Measurements from ENCODE around the gene CACNA1F.

Gene CACNA1F

GRCh38 chrX:49257846-49258748, 25.0 kb upstream of the CACNA1F start:
- DNase-seq (ENCODE audit: low spot score), result no peak

GRCh38 chrX:49257074-49257790, 24.1 kb upstream of the CACNA1F start:
- no peak for DNase-seq (ENCODE audit: low spot score)

- DNase-seq (ENCODE audit: low spot score), result no peak
These were observed 23.3 kb upstream of the CACNA1F start for GRCh38 chrX:49256268-49256995.

GRCh38 chrX:49254639-49255038, 21.5 kb upstream of the CACNA1F start:
- no peak for DNase-seq (ENCODE audit: low spot score)

GRCh38 chrX:49251325-49251724, 18.2 kb upstream of the CACNA1F start:
- DNase-seq (ENCODE audit: low spot score), result no peak

GRCh38 chrX:49250578-49250977, 17.4 kb upstream of the CACNA1F start:
- DNase-seq (ENCODE audit: low spot score), result no peak

GRCh38 chrX:49250066-49250465, 16.9 kb upstream of the CACNA1F start:
- no peak for DNase-seq (ENCODE audit: low spot score)

GRCh38 chrX:49249616-49250015, 16.5 kb upstream of the CACNA1F start:
- no peak for DNase-seq (ENCODE audit: low spot score)

GRCh38 chrX:49249071-49249470, 15.9 kb upstream of the CACNA1F start:
- no peak for DNase-seq (ENCODE audit: low spot score)

GRCh38 chrX:49247916-49248811, 15.0 kb upstream of the CACNA1F start:
- DNase-seq (ENCODE audit: low spot score), result no peak

GRCh38 chrX:49247346-49247745, 14.2 kb upstream of the CACNA1F start:
- no peak for DNase-seq (ENCODE audit: low spot score)

GRCh38 chrX:49246541-49246940, 13.4 kb upstream of the CACNA1F start:
- no peak for DNase-seq (ENCODE audit: low spot score)

GRCh38 chrX:49244207-49244606, 11.1 kb upstream of the CACNA1F start:
- no peak for DNase-seq (ENCODE audit: low spot score)

GRCh38 chrX:49243166-49243565, 10.0 kb upstream of the CACNA1F start:
- DNase-seq (ENCODE audit: low spot score), result no peak

- DNase-seq (ENCODE audit: low spot score), result no peak
These were observed 9.5 kb upstream of the CACNA1F start for GRCh38 chrX:49242545-49243066.

- no peak for DNase-seq (ENCODE audit: low spot score)
These were observed 5.6 kb upstream of the CACNA1F start for GRCh38 chrX:49238735-49239134.

- DNase-seq (ENCODE audit: low spot score), result no peak
These were observed 3.9 kb upstream of the CACNA1F start for GRCh38 chrX:49237060-49237459.

GRCh38 chrX:49233887-49234555, 881 bp upstream of the CACNA1F start:
- DNase-seq (ENCODE audit: low spot score), result no peak

- DNase-seq (ENCODE audit: low spot score), result no peak
These were observed 615 bp downstream of the CACNA1F start for GRCh38 chrX:49232525-49232924.

- DNase-seq (ENCODE audit: low spot score), result no peak
These were observed 1.7 kb downstream of the CACNA1F start for GRCh38 chrX:49231333-49232000.
